GM21423 (cell line): Measurements from ENCODE around the gene C1orf87.

Source experiments
- ATAC-seq: cut with Tn5 transposase; IDR thresholded peaks from one replicate; pipeline ENCODE4 v1.9.1; 2021; ENCODE audit warnings: mild to moderate bottlenecking, moderate library complexity; ENCODE audit not compliant: unreplicated experiment

C1orf87 gene

GRCh38 chr1:59952065-59952464 lies 121.5 kb downstream of the C1orf87 start:
- ATAC-seq = no peak

GRCh38 chr1:59949648-59950047 lies 123.9 kb downstream of the C1orf87 start:
- no peak for ATAC-seq

GRCh38 chr1:59948990-59949389 lies 124.6 kb downstream of the C1orf87 start:
- ATAC-seq = no peak

- peak; percentile 94 for ATAC-seq
Observed at GRCh38 chr1:59947047-59947938, 126.3 kb downstream of the C1orf87 start.

- no peak for ATAC-seq
Observed at GRCh38 chr1:59945790-59946189, 127.8 kb downstream of the C1orf87 start.
